Astrocyte (in vitro differentiated cells and primary cell): ENCODE results near the gene USP32.

Experiments
- EZH2 ChIP-seq: IDR thresholded peaks from 2 replicates; pipeline ENCODE4 v1.6.1; 2012; ENCODE audit warnings: mild to moderate bottlenecking, low read length, inconsistent platforms; ENCODE audit not compliant: insufficient read depth
- TF ChIP-seq, protein P1 (sequence below): IDR thresholded peaks from 2 replicates; pipeline ENCODE4 v1.5.1; 2011; ENCODE audit warnings: low read depth, mild to moderate bottlenecking, inconsistent platforms, low read length, moderate library complexity; ENCODE audit not compliant: insufficient read depth

DNA sequence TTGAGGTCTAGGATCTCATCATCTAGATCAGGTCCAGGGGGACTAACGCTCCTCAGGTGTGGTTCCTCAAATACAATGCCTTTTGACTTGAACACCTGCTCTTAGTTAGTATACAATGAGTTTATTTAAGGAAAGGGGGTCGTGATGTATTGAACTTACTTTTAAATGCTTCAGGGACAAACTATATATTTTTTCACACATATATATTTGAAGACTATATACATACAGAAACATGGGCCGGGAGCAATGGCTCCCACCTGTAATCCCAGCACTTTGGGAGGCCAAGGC is 11.5 kb upstream of the USP32 start:
- TF ChIP-seq, protein P1, sequence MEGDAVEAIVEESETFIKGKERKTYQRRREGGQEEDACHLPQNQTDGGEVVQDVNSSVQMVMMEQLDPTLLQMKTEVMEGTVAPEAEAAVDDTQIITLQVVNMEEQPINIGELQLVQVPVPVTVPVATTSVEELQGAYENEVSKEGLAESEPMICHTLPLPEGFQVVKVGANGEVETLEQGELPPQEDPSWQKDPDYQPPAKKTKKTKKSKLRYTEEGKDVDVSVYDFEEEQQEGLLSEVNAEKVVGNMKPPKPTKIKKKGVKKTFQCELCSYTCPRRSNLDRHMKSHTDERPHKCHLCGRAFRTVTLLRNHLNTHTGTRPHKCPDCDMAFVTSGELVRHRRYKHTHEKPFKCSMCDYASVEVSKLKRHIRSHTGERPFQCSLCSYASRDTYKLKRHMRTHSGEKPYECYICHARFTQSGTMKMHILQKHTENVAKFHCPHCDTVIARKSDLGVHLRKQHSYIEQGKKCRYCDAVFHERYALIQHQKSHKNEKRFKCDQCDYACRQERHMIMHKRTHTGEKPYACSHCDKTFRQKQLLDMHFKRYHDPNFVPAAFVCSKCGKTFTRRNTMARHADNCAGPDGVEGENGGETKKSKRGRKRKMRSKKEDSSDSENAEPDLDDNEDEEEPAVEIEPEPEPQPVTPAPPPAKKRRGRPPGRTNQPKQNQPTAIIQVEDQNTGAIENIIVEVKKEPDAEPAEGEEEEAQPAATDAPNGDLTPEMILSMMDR = no peak
- TF ChIP-seq EZH2 = no peak
